ENCODE data around the gene DNAI2.

DNA sequence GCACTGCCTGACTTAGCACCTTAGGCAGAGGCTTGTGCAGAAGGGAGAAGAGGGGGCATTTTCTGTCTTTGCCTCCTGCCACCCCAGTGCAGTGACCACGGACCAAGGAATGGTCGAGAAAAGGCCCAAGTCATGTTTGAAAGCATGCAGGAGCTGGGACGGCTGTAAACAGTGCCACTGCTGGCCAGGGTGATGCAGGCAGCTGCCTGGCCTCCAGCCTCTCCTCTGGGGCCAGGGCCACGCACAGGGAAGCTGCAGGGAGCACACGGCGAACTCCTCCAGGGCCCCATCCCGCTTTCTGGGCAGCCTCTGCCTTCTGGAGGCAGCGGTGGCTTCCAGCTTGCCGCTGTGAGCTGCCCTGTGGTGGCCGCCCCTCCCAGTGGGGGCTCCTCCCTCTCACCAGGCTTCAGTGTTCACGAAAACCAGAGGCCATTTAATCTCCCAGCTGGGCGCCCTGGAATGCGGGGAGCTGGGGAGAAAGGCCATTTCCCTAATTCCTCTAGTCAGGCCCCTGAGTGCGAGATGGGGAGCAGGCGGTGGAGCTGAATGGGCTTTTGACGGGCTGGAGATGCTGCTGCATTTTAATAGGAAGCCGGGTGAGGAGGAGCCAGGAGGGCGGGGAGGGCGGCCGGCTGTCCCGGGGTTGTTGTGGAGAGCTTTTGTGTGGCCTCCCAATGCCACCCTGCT, 28.7 kb upstream of the DNAI2 start:
- TF ChIP-seq, protein P1, sequence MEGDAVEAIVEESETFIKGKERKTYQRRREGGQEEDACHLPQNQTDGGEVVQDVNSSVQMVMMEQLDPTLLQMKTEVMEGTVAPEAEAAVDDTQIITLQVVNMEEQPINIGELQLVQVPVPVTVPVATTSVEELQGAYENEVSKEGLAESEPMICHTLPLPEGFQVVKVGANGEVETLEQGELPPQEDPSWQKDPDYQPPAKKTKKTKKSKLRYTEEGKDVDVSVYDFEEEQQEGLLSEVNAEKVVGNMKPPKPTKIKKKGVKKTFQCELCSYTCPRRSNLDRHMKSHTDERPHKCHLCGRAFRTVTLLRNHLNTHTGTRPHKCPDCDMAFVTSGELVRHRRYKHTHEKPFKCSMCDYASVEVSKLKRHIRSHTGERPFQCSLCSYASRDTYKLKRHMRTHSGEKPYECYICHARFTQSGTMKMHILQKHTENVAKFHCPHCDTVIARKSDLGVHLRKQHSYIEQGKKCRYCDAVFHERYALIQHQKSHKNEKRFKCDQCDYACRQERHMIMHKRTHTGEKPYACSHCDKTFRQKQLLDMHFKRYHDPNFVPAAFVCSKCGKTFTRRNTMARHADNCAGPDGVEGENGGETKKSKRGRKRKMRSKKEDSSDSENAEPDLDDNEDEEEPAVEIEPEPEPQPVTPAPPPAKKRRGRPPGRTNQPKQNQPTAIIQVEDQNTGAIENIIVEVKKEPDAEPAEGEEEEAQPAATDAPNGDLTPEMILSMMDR (IDR thresholded peaks at IDR 0.05) = no peak
- no peak for TF ChIP-seq POLR2A (IDR thresholded peaks at IDR 0.05)
